Lung microvascular endothelial cell (primary cell): ENCODE results near the gene NUP205. TPM values are rescaled to one million over a fixed set of nuclear protein-coding genes. Genes with fewer than 3 reads are reported as not detected.
A peak's percentile ranks its signal among the peaks of the same experiment; 100 is the strongest.
"Not testable (repeated sequence)": the region's sequence is repeated elsewhere in the genome, so short reads cannot be mapped to it uniquely, and the experiment has no call there.

Source experiments
- DNase-seq, 2 donors: peaks; one replicate each; pipeline versions ENCODE4 v3.0.0 to v3.0.0-alpha.2; 2010; ENCODE audit warnings: low read depth in 2 of 2
- total RNA-seq: library from RNA; depleted of rRNA; stranded (reverse); fragments of >200 nt; gene quantifications from 2 replicates; pipeline ENCODE4 v1.2.1, GENCODE V29; 2014

NUP205 gene
- total RNA-seq, 1 donor from 2014 or later = 27.8 TPM

DNA sequence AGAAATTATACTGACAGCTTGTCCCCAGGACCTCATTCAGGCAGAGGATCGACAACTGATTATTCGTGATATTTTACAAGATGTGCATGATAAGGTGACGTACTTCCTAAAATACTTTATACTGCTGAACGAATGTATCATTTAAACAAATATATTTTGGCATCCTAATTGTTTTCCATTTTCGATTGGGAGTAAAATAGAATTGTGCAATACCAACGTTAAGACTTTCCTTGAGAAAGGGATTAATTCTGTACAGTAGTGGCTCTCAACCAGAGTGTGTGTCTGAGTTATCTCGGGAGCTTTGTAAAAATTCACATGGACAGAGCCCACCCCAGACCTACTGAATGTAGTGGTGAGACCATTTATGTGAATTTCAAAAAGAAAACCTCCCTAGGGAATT, 60.8 kb downstream of the NUP205 start:
- no peak for DNase-seq

DNA sequence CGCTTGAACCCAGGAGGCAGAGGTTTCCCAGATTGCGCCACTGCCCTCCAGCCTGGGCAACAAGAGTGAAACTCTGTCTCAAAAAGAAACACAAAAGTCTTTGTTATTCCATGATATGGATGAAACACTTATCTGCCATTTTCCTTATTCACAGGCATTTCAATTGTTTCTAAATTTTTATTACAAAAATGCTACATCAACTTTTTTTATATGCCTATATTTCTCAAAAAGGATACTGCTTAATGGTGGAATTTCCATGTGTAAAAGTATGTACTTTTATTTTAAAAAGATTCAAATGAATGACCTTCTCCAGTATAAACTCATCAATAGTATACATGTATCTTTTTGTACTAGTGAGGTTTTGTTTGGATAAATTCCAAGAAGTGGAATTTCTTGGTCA, 62.7 kb downstream of the NUP205 start:
- no peak for DNase-seq

DNA sequence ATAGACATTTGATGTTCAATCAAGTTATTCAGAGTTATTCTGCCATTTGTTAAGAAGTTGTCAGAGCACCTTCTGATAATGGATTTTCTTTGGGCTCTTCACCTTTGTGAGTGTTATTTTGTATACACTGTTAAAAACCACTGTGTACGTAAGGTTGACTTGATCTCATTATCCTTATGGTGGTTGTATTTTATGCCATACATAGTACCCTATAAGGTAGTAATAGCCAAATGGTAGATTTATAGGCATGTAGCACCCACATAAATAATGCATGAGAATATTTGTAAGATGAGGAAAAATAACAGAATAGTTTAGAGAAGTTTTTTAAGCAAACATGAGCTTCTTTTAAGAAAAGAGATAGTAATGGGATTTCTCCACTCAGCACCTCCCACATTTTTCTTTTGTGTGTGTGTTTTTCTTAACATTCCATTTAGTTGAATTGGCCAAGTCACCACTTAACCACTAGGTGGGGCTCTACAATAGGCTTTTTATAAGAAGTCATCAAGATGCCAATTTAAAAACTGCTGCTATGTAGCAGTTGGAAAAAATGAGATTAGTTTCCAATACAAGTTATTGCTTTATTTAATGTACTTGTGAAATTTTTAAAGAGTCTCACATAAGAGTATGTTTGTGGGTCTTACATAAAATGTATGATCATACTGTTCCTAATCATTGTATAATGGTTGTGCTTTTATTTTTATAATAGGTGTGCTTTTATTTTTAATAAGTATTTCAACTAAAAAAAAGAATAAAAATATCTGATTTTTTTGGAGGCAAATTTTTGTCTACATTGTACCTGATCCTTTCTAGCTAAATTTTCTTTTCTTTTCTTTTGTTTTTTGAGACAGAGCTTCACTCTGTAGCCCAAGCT, 63.5 kb downstream of the NUP205 start:
- DNase-seq = peak; percentile 78 to 80

DNA sequence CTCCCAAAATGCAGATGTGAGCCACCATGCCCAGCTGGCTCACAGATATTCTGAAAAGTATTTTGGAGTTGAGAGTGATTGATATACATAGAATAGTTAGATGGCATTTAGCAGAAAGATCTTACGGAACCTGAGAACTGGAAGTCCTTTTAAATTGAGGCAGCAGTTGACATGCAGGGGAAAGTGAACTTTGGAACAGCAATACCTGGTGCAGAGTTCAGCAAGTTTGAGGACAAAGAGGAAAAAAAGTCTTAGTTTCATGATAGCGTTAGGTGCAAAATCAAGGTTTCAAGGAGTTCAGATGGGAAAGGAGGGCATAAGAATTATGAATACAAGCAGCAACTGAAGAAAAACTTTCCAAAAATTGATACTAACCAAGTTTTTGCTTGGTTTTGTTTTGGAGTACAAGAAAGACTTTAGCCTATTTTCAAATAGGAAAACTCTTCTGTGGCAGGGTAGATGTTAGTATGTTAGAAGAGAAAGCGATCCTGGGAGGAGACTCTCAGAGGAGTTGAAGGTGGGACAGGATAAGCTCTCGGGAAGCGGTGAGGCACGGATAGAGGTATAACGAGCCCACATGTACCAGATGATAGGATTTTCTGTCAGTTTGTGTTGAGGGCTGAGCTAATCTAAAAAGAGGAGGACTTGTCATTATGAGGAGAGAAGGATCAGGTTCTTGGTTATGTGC, 76.6 kb downstream of the NUP205 start:
- DNase-seq = no peak

DNA sequence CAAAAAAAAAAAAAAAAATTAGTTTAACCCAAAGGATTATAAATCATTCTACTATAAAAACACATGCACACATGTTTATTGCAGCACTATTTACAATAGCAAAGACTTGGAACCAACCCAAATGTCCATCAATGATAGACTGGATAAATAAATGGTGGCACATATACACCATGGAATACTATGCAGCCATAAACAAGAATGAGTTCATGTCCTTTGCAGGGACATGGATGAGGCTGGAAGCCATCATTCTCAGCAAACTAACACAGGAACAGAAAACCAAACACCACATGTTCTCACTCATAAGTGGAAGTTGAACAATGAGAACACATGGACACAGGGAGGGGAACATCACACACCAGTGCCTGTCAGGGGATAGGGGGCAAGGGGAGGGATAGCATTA, 82.0 kb downstream of the NUP205 start:
- DNase-seq = not testable (repeated sequence)

DNA sequence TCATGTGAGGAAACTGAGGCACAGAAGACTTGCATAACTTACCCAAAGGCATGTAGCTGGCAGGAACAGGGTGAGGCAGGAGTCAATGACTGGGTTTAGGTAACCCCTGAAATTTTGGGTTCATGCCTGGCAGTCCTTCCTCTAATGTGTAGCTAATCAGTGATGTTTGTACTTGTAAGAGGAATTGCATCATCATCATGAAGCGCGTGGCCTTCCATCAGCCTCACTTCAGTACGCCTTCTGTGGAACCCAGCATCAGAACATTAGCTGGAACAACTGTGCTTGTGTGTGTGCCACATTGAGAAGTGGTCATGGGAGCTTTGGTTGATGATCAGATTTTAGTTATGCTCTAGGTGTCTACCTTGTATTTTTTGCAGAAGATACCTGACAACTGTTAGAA, 86.4 kb downstream of the NUP205 start:
- no peak for DNase-seq

DNA sequence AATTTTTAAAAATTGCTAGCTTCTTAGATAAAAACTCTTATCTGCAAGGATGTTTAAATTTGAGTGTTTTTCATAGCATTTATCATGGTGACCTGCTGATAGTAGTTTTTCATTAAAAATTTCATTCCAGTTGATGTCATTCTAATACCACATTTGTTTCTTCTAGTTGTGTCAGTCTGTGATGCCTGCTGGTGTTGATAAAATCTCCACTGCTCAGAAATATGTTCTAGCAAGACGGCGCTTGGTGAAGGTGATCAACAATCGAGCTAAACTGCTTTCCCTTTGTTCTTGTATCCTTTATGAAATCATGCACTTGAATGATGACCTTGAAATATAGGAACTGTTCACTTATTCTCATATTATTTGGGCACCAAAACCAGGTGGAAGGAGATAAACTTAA, 87.0 kb downstream of the NUP205 start:
- no peak for DNase-seq

DNA sequence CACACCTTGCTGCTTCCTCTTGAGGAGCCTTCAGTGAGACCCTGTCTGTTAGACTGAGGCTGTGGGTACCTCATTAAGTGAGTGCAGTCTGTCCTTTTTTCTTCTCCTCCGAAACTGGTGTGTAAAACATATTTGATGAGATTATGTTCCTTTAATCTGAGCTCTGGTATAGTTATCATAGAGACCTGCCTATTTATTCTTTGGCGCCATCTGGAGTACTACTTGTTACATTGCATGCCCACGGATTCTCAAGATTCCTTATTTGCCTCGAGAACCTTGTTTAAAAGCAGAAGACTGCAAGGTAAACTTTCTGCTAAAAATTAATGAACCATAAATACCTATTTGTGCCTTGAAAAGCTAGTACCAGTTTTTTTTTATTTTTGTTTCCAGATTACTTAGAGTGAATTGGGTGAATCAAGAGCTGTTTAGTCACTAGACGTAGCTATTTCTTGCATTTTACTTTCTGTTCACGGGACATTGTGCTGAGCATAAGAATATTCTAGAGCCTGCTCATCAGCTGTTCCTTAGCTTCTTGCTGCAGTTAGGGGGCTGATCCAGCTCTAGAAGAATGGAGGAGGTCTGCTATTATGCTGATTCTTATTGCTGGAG, 87.7 kb downstream of the NUP205 start:
- DNase-seq = peak; percentile 62

DNA sequence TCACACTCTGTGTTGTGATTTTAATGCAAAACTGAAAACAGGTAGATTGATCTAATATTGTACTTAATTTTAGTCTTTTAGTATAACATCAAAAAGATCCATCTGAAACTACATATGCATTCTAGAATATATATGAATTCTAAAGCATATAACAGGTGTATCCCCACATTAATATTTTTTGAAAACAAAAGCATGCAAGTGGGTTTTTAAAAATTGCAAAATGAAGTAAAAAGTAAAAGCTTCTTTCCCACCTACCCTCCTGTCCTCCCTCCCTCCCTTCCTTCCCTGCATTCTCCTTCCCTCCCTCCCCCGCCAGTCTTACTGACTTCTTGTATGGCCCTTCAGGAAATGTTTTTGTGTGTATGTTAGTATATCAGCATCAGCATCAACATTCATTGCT, 90.0 kb downstream of the NUP205 start:
- no peak for DNase-seq

DNA sequence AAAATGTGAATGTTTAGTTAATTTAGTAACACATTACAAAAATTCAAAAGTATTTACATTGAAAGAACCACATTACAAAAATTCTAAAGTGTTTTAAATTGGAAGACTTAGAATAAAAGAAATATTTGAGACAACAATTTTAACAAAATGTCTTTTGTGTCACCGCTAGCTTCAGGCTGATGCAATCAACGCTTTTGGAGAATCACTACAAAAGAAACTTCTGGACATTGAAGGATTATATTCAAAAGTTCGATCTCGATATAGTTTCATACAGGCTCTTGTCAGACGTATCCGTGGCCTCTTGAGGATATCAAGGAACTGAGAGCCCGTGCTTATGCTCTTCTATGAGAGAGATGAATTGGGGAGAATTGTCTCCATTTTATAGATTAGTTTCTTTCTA, 90.5 kb downstream of the NUP205 start:
- DNase-seq = no peak

DNA sequence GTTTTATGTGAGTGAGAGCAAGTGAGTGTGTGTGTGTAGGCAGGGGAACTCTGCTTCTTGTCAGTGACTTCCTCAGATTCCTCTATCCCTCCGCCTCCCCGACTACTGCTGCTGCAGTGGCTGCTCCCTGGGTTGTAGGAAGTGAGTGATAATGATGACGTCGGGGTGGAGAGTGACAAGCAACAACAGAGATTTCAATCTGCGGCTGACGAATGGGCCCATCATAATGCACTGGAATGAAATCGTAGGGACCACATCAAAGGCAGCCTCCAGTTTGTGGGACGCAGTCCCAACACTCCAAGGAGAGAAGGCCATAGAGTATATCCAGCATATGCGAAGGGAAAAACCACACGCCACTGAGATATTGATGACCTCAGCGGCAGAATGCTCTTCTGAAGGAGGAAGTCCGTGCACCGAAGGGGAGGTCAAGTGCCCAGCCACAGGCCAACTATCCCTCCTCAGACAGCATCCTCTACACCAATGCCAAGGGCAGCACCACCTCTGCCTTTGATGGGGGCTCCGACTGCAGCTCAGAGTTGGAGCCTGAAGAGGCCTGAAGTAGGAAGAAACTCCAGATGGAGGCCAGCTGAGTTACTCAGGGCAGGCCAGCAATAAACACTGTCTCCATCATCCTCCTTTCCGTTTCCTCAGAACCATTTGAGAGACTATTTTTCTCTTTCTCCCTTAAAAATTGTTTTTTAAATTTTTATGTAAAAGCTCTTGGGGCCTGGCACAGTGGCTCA, 93.3 kb downstream of the NUP205 start:
- DNase-seq = peak; percentile 45 to 86

DNA sequence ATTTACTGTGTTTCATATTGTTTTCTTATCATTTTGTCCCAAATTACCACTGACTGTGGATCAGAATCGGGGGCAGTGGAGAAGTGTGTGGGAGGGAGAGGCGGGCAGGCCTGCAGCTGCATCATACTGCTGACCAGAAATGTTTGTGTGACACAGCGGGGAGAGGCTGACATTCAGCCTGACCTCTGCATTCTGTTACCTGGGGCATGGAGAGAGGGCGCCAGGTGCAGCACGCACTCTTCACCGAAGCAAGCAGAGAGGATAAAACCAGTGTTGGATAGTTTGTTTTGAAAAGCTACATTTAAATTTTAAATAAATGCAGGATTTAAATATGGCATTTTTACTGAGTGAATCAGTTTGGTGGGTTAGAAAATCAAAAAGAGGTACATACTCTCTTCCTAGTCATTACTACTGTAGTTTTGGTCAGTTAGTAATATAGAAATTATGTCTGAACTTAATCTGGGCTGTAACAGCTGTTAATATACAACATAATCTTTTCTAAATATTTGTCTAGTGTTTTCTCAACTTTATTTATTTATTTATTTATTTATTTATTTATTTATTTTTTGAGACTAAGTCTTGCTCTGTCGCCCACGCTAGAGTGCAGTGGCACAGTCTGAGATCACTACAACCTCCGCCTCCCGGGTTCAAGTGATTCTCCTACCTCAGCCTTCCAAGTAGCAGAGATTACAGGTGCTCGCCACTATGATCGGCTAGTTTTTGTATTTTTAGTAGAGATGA, 95.8 kb downstream of the NUP205 start:
- no peak for DNase-seq

DNA sequence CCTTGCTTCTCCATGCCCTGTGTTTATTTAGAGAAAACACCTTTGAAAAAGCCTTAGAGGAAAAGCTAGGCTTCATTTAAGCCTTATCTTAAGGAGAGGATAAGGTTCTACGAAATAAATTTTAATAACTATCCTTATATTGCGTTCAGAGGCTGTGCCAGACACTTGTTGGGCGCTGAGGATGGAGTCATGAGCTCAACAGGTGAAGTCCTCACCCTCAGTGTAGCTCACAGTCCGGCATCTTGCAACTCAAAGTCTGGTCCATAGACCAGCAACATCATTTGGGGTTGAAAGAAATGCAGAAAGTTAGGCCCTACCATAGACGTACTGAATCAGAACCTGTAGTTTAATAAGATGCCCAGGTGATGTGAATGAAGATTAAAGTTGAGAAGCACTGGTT, 100.8 kb downstream of the NUP205 start:
- DNase-seq = no peak

DNA sequence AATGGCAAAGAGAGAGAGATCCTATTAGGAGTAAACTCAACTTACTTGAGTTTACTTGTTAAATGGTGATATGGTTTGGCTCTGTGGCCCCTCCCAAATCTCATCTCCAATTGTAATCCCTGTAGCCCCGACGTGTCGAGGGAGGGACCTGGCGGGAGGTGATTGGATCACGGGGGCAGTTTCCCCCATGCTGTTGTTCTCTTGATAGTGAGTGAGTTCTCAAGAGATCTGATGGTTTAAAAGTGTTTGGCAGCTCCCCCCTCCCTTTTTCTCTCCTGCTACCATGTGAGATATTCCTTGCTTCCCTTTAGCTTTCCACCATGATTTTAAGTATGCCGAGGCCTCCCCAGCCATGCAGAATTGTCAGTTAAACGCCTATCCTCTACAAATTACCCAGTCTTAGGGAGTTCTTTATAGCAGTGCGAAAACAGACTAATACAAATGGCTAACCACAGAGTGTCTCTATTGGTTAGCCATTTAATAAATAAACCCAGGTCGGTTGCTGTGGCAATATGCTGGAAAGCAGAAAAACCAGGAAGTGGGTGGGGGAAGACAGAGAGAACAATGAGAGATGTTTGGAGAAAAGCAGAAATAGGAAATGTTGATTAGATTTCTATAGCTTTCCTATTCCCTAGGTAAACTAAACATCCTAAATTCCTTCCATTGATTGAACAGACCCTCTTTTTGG, 101.6 kb downstream of the NUP205 start:
- peak; percentile 83 to 89 for DNase-seq

DNA sequence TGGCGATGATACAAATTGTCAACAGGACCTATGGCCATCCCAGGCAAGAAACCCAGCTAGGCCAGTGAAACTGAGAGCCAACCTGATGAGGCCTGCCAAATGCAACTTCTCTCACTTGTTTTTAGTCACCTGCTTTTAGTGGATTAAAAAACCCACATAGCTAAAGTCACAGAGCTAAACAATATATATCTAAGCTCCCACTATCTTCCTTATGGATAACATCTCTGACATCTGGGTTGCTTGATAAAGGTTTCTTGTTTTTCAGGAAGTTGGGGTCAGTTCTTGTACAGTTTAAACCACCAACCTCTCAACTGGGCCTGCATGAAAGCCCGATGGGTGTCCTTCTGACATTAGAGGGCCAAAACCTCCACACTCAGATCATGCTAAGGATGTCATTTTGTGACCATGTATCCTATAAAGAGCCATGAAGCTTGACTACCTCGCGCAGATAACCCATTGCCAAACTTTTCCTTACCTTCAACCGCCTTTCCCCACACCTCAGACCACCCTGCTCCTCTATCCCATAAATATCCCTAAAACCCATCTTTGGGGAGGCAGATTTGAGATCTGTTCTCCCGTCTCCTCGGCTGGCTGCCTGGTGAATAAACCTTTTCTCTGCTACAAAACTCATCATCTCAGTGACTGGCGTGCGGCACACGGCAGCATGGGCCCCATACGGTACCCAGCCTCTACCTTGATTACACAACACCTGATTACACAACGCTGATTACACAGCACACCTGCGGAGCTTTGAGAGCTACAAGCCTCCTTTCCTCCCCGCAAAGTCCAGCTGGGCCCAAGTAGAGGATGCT, 103.8 kb downstream of the NUP205 start:
- peak in 1 of 2 donors; percentile 55 for DNase-seq

DNA sequence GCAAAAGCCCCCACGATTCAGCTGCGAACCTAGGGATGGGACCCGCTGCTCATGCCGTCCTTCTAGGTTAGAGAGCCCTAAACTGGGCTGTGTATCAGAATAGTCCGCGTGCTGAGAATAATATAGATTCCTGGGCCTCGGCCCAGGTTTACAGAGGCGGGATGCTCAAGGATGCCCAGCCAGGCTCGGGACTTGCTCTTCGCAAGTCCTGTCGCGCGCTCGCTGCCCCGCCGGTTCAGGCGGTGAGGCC, 104.3 kb downstream of the NUP205 start:
- no peak for DNase-seq

DNA sequence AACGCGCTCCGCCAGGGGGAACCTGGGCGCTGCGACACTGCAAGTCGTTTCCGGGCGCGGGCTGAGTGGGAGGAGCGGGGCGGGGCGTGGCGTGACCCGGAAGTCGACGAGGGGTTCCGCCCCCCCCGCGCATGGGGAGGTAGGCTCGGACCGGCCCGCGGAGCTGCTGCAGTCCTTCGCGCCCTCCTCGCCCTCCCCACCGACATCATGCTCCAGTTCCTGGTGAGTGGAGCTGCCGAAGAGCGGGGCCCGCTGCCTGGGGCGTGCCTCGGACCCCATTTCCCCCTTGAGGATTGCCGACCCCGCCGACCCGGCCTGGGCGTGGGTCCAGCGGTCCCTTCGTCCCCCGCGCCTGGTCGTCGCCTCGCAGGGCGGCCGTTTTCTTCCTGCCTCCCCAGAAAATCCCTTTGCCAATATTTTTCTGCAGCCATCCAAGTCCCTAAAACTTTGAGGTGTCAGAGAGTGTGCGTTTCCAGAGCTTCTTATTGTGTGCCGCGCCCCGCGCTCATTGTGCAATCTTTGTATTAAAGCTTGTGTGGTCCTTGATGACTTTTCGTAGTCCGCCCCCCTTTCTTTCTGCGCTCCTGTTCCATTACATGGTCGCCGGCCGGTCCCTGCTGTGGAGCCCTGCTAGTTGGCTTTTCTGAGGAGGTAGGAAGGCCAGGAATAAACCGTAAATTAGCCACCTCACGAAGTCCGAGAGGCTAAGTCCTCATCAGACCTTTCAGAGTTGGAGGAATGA, 104.8 kb downstream of the NUP205 start, which contains the start of gene STMP1:
TSS of gene STMP1 (plus strand) at position 142 of the 742 bp plus-strand sequence.
- peak; percentile 97 to 98 for DNase-seq

DNA sequence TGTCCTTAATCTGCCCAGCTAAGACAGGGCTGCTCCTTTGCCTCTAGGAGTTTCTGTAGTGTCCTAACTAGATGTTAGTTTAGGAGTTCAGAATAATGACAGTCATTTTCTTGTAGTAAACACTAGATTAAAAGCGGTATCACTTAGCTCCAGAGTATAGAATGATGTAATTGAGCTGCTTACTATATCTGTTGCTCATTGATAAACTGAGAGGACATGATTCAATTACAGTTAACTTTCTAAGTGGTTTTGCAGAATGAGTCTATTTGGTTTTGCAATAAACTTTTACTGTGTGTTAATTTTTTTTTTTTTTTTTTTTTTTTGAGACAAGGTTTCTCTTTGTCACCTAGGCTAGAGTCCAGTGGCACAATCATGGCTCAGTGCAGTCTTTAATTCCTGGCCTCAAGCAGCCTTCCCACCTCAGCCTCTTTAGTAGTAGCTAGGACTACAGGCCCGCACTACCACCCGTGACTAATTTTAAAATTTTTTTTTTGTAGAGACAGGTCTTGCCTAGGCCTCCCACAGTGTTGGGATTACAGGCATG, 106.4 kb downstream of the NUP205 start:
- DNase-seq = no peak

DNA sequence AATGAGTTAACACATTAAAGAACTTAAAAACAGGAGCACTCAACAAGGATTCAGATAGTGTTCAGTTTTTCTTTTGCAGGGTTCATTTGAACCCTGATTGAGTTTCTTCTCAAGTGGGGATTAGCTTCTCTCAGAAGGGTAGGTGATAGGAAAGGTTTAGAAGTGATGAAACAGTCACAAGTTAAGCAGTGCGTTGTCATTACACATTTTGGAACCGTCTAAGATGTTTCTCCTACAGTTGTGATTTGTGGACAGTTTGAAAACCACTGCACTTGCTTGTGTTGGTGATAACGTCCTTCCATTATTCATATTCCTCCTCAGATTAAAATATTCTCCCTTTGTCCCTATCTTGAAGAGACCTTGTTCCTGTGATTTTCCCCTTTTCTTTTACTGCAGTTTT, 107.3 kb downstream of the NUP205 start:
- no peak for DNase-seq
